MG63 (cell line): ENCODE data around the gene CDK13. TPM values are rescaled to one million over a fixed set of nuclear protein-coding genes. Genes with fewer than 3 reads are reported as not detected.
"Not testable (repeated sequence)": the region's sequence is repeated elsewhere in the genome, so short reads cannot be mapped to it uniquely, and the experiment has no call there.

Experiments used
- DNase-seq: peaks from one replicate; pipeline ENCODE4 v3.0.0-alpha.2; 2020
- H3K27me3 ChIP-seq: fragments of 250-450 bp; sonication (Bioruptor Pico); 2 replicates; pipeline ENCODE4 v1.5.1; 2020; ENCODE audit warnings: mild to moderate bottlenecking, moderate library complexity
- H3K36me3 ChIP-seq: fragments of 250-450 bp; sonication (Bioruptor Pico); 2 replicates; pipeline ENCODE4 v1.5.1; 2020; ENCODE audit warnings: mild to moderate bottlenecking, moderate library complexity
- H3K4me3 ChIP-seq: fragments of 250-450 bp; sonication (Bioruptor Pico); 2 replicates; pipeline ENCODE4 v1.5.1; 2020; ENCODE audit warnings: mild to moderate bottlenecking, moderate library complexity
- H3K9me3 ChIP-seq: fragments of 250-450 bp; sonication (Bioruptor Pico); 2 replicates; pipeline ENCODE4 v1.5.1; 2020; ENCODE audit warnings: mild to moderate bottlenecking, moderate library complexity
- total RNA-seq: library from RNA; depleted of rRNA; stranded (reverse); fragments of >200 nt; shearing (Covaris generic); gene quantifications from 2 replicates; pipeline ENCODE4 v1.2.3, GENCODE V29; 2014; ENCODE audit warnings: low replicate concordance; rRNA removed

The CDK13 gene
- total RNA-seq, 1 experiment from 2014 or later, result 24.1 TPM

DNA sequence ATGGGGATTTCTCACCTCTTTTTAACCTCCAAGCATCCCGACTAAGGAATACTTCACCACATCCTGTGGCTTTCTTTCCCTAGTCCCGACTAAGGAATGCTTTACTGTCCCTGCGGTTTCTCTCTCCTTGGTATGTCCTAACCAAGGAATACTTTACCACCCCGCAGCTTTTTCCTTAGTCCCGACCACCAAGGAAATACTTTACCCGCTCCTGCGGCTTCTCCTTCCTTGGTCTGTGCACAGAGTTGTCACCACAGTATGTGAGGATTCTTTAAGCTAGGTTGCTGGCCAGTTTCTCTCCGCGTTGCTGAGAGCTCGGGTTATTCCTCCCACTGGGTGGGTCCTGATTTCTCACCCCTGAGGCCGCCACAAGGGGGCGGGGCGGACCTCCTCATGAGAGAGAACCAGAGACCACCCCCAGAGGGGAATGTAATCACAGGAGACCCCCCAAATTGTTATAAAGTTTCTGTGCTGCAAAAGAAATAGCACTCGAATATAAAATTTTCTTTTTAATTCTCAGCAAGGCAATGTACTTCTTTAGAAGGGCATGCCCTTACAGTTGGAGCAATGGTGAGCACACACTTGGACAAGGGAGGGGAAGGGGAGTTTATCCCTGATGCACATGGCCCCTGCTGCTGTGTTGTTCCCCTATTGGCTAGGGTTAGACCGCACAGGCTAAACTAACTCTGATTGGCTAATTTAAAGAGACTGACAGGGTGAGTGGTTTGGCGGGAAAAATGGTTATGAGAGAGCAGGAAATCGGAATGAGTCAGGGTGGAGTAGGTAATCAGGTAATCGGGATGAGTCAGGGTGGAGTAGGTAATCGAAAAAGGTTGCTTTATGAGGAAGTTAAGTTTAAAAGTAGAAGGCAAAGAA lies 197.6 kb downstream of the CDK13 start:
- no peaks in the 10 kb centered on the region for H3K36me3 ChIP-seq
- no peak overlapping the region for H3K4me3 ChIP-seq
- H3K9me3 ChIP-seq, result no peaks in the 10 kb centered on the region
- no peaks in the 10 kb centered on the region for H3K27me3 ChIP-seq
- DNase-seq, result no peak

DNA sequence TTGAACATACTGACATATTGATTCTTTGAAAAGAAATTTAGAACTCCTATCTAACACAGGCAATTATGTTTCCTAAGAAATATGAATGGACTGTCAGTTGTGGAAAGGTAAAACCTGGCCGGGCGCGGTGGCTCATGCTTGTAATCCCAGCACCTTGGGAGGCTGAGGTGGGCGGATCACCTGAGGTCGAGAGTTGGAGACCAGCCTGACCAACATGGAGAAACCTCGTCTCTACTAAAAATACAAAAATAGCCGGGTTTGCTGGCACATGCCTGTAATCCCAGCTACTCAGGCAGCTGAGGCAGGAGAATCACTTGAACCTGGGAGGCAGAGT lies 198.2 kb downstream of the CDK13 start:
- H3K9me3 ChIP-seq, H3K4me3 ChIP-seq, DNase-seq, H3K36me3 ChIP-seq, H3K27me3 ChIP-seq: not testable (repeated sequence)

DNA sequence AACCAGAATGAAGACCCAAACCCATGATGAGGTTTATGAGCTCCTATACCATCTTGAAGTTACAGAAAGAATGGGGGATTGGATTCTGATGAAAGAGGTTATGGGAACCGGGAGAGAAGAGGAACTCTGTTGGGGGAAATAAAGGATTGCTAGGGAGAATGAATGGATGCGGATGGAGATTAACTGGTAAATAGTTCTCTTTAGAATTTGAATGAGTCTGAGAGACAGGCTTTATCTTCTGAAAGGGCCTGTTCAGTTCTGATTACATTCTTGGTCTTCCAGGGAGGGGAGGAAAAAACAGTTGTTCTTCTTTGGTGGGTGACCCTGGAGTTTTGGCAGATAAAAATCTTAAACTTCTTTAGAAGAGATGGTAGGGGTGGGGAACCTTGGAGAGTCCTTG lies 198.6 kb downstream of the CDK13 start:
- Histone ChIP-seq H3K36me3 (no peaks in the 10 kb centered on the region), H3K9me3 (no peaks in the 10 kb centered on the region), H3K27me3 (no peaks in the 10 kb centered on the region), H3K4me3 (no peak overlapping the region)
- DNase-seq, result no peak

Other genes with a start within 250 kb of the CDK13 start
- gene MPLKIP, start 184.4 kb downstream of the CDK13 start, total RNA-seq, result 20.8 and 32.8 TPM in 2 replicates
- gene SUGCT, start 184.7 kb downstream of the CDK13 start, total RNA-seq, result 1.5 and 10.2 TPM in 2 replicates